ENCODE results near the gene KCTD18.

Gene KCTD18

GRCh38 chr2:200471928-200472645 lies 37.8 kb downstream of the KCTD18 start:
- DNase-seq (ENCODE audit: low read depth), result no peak
- H3K4me3 ChIP-seq (ENCODE audit: low read depth, low read length), result no peak overlapping the region
- TF ChIP-seq POLR2A (IDR thresholded peaks at IDR 0.05; ENCODE audit: extremely low read depth, insufficient read length), result no peak
- TF ChIP-seq, protein P1, sequence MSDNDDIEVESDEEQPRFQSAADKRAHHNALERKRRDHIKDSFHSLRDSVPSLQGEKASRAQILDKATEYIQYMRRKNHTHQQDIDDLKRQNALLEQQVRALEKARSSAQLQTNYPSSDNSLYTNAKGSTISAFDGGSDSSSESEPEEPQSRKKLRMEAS (IDR thresholded peaks at IDR 0.05; ENCODE audit: low read depth, low read length), result no peak
- TF ChIP-seq MYC (IDR thresholded peaks at IDR 0.05; ENCODE audit: low read depth, low read length), result no peak
- TF ChIP-seq, protein P2, sequence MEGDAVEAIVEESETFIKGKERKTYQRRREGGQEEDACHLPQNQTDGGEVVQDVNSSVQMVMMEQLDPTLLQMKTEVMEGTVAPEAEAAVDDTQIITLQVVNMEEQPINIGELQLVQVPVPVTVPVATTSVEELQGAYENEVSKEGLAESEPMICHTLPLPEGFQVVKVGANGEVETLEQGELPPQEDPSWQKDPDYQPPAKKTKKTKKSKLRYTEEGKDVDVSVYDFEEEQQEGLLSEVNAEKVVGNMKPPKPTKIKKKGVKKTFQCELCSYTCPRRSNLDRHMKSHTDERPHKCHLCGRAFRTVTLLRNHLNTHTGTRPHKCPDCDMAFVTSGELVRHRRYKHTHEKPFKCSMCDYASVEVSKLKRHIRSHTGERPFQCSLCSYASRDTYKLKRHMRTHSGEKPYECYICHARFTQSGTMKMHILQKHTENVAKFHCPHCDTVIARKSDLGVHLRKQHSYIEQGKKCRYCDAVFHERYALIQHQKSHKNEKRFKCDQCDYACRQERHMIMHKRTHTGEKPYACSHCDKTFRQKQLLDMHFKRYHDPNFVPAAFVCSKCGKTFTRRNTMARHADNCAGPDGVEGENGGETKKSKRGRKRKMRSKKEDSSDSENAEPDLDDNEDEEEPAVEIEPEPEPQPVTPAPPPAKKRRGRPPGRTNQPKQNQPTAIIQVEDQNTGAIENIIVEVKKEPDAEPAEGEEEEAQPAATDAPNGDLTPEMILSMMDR (IDR thresholded peaks at IDR 0.05; ENCODE audit: low read depth, low read length), result no peak

DNA sequence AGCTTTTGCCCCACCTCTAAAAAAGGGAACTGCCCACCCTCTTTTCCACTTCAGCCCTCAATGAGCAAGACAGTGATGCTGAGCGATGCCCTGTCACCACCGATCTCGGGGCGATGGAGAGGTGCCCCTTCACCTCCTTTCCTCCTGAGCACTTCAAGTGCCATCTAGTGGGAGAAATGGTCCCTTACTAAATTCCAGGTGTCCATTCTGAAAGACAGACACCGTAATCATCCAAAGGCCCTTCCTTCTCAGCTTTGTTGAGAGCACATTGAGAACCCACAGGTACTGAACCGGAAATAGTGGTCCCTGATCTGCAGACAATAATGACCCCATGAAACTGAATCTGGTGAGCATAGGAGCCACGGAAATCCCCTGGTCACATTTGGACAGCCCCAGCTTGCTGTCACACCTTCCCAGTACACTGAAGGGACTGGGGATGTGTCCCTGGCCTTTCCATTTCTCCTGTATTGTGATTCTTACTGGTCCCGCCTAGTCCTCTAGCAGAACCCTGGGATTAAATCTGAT lies 38.5 kb downstream of the KCTD18 start:
- TF ChIP-seq, protein P2 (IDR thresholded peaks at IDR 0.05; ENCODE audit: low read depth, low read length), result peak; percentile 50
- no peak for TF ChIP-seq POLR2A (IDR thresholded peaks at IDR 0.05; ENCODE audit: extremely low read depth, insufficient read length)
- no peak overlapping the region for H3K4me3 ChIP-seq (ENCODE audit: low read depth, low read length)
- DNase-seq (ENCODE audit: low read depth), result peak; percentile 52

- DNase-seq (ENCODE audit: low read depth), result no peak
- H3K4me3 ChIP-seq (ENCODE audit: low read depth, low read length), result no peak overlapping the region
- TF ChIP-seq, protein P2 (IDR thresholded peaks at IDR 0.05; ENCODE audit: low read depth, low read length), result no peak
- TF ChIP-seq, protein P1 (IDR thresholded peaks at IDR 0.05; ENCODE audit: low read depth, low read length), result no peak
- no peak for TF ChIP-seq POLR2A (IDR thresholded peaks at IDR 0.05; ENCODE audit: extremely low read depth, insufficient read length)
Measured at GRCh38 chr2:200470230-200470629, 39.6 kb downstream of the KCTD18 start.

DNA sequence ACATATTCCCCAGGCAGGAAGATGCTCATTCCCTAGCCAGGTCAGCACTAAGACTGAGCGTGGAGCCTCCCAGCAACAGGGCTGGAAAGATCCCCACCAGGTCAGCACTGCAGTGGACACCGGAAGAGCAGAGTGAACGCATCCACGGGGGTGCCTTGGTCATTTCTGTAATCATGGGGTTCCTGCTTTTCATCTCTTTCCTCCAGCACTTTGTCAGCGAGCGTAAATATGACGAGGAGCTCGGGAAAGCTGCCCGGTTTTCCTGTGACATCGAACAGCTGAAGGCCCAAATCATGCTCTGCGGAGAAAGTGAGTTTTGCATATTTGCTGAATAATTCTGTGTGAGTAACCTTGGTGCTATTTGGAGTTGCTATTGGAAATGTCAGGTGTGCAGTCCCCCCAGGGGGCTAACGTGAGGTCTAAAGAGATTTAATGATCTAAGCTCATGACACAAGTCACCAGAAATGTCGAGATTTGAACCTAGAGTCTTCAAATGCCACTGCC lies 40.1 kb downstream of the KCTD18 start:
- TF ChIP-seq, protein P2 (IDR thresholded peaks at IDR 0.05; ENCODE audit: low read depth, low read length), result no peak
- TF ChIP-seq, protein P1 (IDR thresholded peaks at IDR 0.05; ENCODE audit: low read depth, low read length), result no peak
- TF ChIP-seq POLR2A (IDR thresholded peaks at IDR 0.05; ENCODE audit: extremely low read depth, insufficient read length), result no peak
- TF ChIP-seq MYC (IDR thresholded peaks at IDR 0.05; ENCODE audit: low read depth, low read length), result no peak
- no peak overlapping the region for H3K4me3 ChIP-seq (ENCODE audit: low read depth, low read length)
- no peak for DNase-seq (ENCODE audit: low read depth)

GRCh38 chr2:200467806-200468681 lies 41.8 kb downstream of the KCTD18 start:
- no peak for DNase-seq (ENCODE audit: low read depth)
- TF ChIP-seq, protein P2 (IDR thresholded peaks at IDR 0.05; ENCODE audit: low read depth, low read length), result no peak
- TF ChIP-seq MYC (IDR thresholded peaks at IDR 0.05; ENCODE audit: low read depth, low read length) (no peak), POLR2A (IDR thresholded peaks at IDR 0.05; ENCODE audit: extremely low read depth, insufficient read length) (no peak)
- TF ChIP-seq, protein P1 (IDR thresholded peaks at IDR 0.05; ENCODE audit: low read depth, low read length), result no peak
- no peak overlapping the region for H3K4me3 ChIP-seq (ENCODE audit: low read depth, low read length)

Measured in NB4 (cell line).